K562 (cell line): Measurements from ENCODE around the gene PIGL. TPM values are rescaled to one million over a fixed set of nuclear protein-coding genes. Genes with fewer than 3 reads are reported as not detected.

Source experiments
- ATAC-seq: fragments of 200-7000 bp; cut with Tn5 transposase; 3 replicates; pipeline ENCODE4 v1.9.1; 2020; ENCODE audit warnings: moderate library complexity
- BruUV-seq: library from RNA; stranded (reverse); fragments of 400-500 nt; replicated peaks from 2 replicates; lab custom pipeline; 2021; lab: Mats Ljungman, UMichigan
- CTCF ChIA-PET: fragments of 300-600 bp; formaldehyde crosslinking; extraction: SDS; loops from one replicate; lab custom pipeline; 2021; ENCODE audit warnings: low intra/inter-chr PET ratio; lab: Yijun Ruan, JAX
- POLR2A ChIA-PET: fragments of 300-600, 350-650 bp; sonication (Branson Sonifier 250); formaldehyde crosslinking; extraction: SDS; loops from one replicate; lab custom pipeline; 2021; ENCODE audit warnings: antibody characterized with exemption, inconsistent platforms; lab: Yijun Ruan, JAX
- DNase-seq, 4 experiments: peaks; one replicate each; pipeline versions ENCODE4 v3.0.0 to v3.0.0-alpha.2; 2011 to 2018; ENCODE audit warnings: low spot score in 3 of 4, mixed read lengths in 3 of 4; ENCODE audit errors: extremely low read depth in 1 of 4
- FAIRE-seq: peaks from 2 replicates; lab custom pipeline; 2011; peaks lifted over from hg19 to GRCh38; lab: Jason Lieb, UNC
- H2AFZ ChIP-seq: 2 replicates; pipeline ENCODE4 v1.6.0; 2011; ENCODE audit warnings: low read depth, low read length, control low read depth, inconsistent platforms
- H3K27ac ChIP-seq: fragments of 200-600 bp; 3 replicates; pipeline ENCODE4 v1.8.0; 2011; ENCODE audit warnings: low read depth, mild to moderate bottlenecking, control low read depth, inconsistent platforms, low read length, moderate library complexity, mixed read lengths; ENCODE audit errors: extremely low read depth
- H3K27me3 ChIP-seq, 2 experiments: fragments of 300-600 bp in 1 of 2; 2 replicates in 1 of 2; 3 replicates in 1 of 2; pipeline versions ENCODE4 v1.6.0 to v1.8.0; 2011; ENCODE audit warnings: inconsistent platforms in 2 of 2, low read length in 2 of 2, mild to moderate bottlenecking in 1 of 2, mixed read lengths in 1 of 2, moderate library complexity in 1 of 2; ENCODE audit not compliant: control insufficient read depth in 2 of 2, insufficient read depth in 2 of 2
- H3K36me3 ChIP-seq: fragments of 300-600 bp; 3 replicates; pipeline ENCODE4 v1.8.0; 2011; ENCODE audit warnings: mild to moderate bottlenecking, low read length, inconsistent platforms; ENCODE audit not compliant: control insufficient read depth, insufficient read depth
- H3K4me1 ChIP-seq, 2 experiments: fragments of 200-600 bp in 1 of 2; replicated peaks in 1 of 2; 2 replicates in 1 of 2; 3 replicates in 1 of 2; pipeline versions ENCODE4 v1.5.1 to v1.8.0; 2011; ENCODE audit warnings: inconsistent platforms in 2 of 2, low read length in 2 of 2, mild to moderate bottlenecking in 1 of 2, mixed read lengths in 1 of 2, moderate library complexity in 1 of 2; ENCODE audit not compliant: control insufficient read depth in 2 of 2, insufficient read depth in 2 of 2
- H3K4me2 ChIP-seq: 2 replicates; pipeline ENCODE4 v1.6.1; 2011; ENCODE audit warnings: low read length, control low read depth, inconsistent platforms, mixed read lengths; ENCODE audit not compliant: insufficient read depth
- H3K4me3 ChIP-seq: fragments of 200-600 bp; sonication (generic), shearing (Covaris generic); 2 replicates; pipeline ENCODE4 v1.5.1; 2016; ENCODE audit warnings: control low read depth, inconsistent platforms
- H3K79me2 ChIP-seq: fragments of 200-600 bp; 3 replicates; pipeline ENCODE4 v1.8.0; 2011; ENCODE audit warnings: low read length, inconsistent platforms; ENCODE audit not compliant: control insufficient read depth, insufficient read depth
- H3K9ac ChIP-seq, 2 experiments: 2 replicates each; pipeline versions ENCODE4 v1.6.0 to v1.6.1; 2011; ENCODE audit warnings: low read depth in 2 of 2, low read length in 2 of 2, control low read depth in 1 of 2, inconsistent platforms in 1 of 2, mild to moderate bottlenecking in 1 of 2, mixed read lengths in 1 of 2; ENCODE audit not compliant: insufficient read depth in 1 of 2
- H3K9me1 ChIP-seq: one replicate; pipeline ENCODE4 v1.6.0; 2011; ENCODE audit warnings: inconsistent platforms, mild to moderate bottlenecking, low read length, moderate library complexity; ENCODE audit not compliant: control insufficient read depth, insufficient read depth
- H3K9me3 ChIP-seq: replicated peaks from 2 replicates; pipeline ENCODE4 v1.5.1; 2011; ENCODE audit warnings: low read depth, low read length, inconsistent platforms; ENCODE audit not compliant: control insufficient read depth, insufficient read depth
- H4K20me1 ChIP-seq: replicated peaks from 2 replicates; pipeline ENCODE4 v1.6.1; 2011; ENCODE audit warnings: low read length, inconsistent platforms, mixed read lengths; ENCODE audit not compliant: control insufficient read depth, insufficient read depth
- CREM ChIP-seq: IDR thresholded peaks from 2 replicates; pipeline ENCODE4 v1.6.1; 2014; ENCODE audit warnings: antibody characterized with exemption, low read depth
- RAD21 ChIP-seq, 2 experiments: fragments of 250-450 bp in 1 of 2; fragments of 450-650 bp in 1 of 2; sonication (Bioruptor Pico) in 1 of 2; formaldehyde crosslinking in 1 of 2; IDR thresholded peaks in 1 of 2; conservative IDR thresholded peaks in 1 of 2; 2 replicates each; pipeline versions ENCODE4 v1.4.0 to v1.8.0; 2020 to 2022; ENCODE audit warnings: mild to moderate bottlenecking in 2 of 2, moderate library complexity in 1 of 2
- REST ChIP-seq, 2 experiments: fragments of 450-650 bp; formaldehyde crosslinking in 1 of 2; IDR thresholded peaks; 2 replicates each; pipeline versions ENCODE4 v1.4.0 to v1.6.1; 2014 to 2020; ENCODE audit warnings: mild to moderate bottlenecking in 2 of 2, borderline replicate concordance in 1 of 2, low read depth in 1 of 2
- SIN3B ChIP-seq: fragments of 450-650 bp; IDR thresholded peaks from 2 replicates; pipeline ENCODE4 v1.6.1; 2017; ENCODE audit warnings: low read depth, mild to moderate bottlenecking, moderate library complexity
- WGBS: fragments of 100-300 bp; shearing (Covaris generic); methylation state at CpG from one replicate; pipeline ENCODE4 v1.1.6; 2016; ENCODE audit warnings: low coverage, mixed read lengths; ENCODE audit not compliant: insufficient coverage; ENCODE audit errors: missing lambda C conversion rate; 5-methylcytosine and 5-hydroxymethylcytosine counted together
- in situ Hi-C: fragments of 300-500 bp; cut with MboI; formaldehyde crosslinking; loops from 4 replicates; pipeline ENCODE4 v1.15.0; 2018; ENCODE audit warnings: inconsistent platforms, mixed read lengths
- intact Hi-C: fragments of 100-400 bp; cut with micrococcal nuclease; formaldehyde crosslinking; loops from 2 replicates; pipeline ENCODE4 v1.14.2; 2022
- polyA plus RNA-seq, 8 experiments: library from polyadenylated mRNA; depleted of rRNA in 4 of 8; stranded (reverse) in 5 of 8; unstranded in 3 of 8; fragments of >200 nt; fragmentation: Nextera tagmentation in 2 of 8; fragmentation: Illumina TruSeq in 1 of 8; extraction: Ambion mirVana in 2 of 8; extraction: Trizol in 1 of 8; gene quantifications; 2 replicates each; pipeline versions ENCODE4 v1.2.1 to v1.2.3, GENCODE V29; 2011 to 2014; ENCODE audit warnings: inconsistent platforms in 1 of 8, missing spikeins in 1 of 8
- total RNA-seq, 7 experiments: library from RNA; depleted of rRNA in 6 of 7; stranded (reverse); fragments of >200 nt in 6 of 7; fragmentation: Illumina TruSeq in 2 of 7; extraction: Trizol in 2 of 7; gene quantifications; 2 replicates each; pipeline versions ENCODE4 v1.2.1 to v1.2.3, GENCODE V29; 2011 to 2021; ENCODE audit warnings: low replicate concordance in 1 of 7
- TF ChIP-seq, protein P1 (sequence below), 3 experiments: IDR thresholded peaks in 2 of 3; conservative IDR thresholded peaks in 1 of 3; 2 replicates each; pipeline ENCODE4 v1.5.1; 2011 to 2012; ENCODE audit warnings: low read length in 3 of 3, mild to moderate bottlenecking in 3 of 3, control low read depth in 2 of 3, improper control_type of control experiment in 1 of 3, inconsistent platforms in 1 of 3, low read depth in 1 of 3, mixed read lengths in 1 of 3, moderate library complexity in 1 of 3; ENCODE audit not compliant: insufficient read depth in 2 of 3

Gene PIGL
- total and polyA plus RNA-seq, 9 of the 15 experiments (the other 6 are each of a cell fraction or from before 2014, with no cell fraction given) = 19.9 to 55.3 (median 29.6) TPM

- in situ Hi-C loops = no loop called here
- no peaks in the 10 kb centered on the region for H3K9me1 ChIP-seq
- DNase-seq = peak in 1 of 4 experiments; percentile 54
- peak; percentile 78 for FAIRE-seq
- POLR2A ChIA-PET = interaction anchor here (0.6 to 2.9 kb wide), 4 partner anchors 15 to 152 kb away, joined by 3 to 9 read pairs (median 6); no protein-coding TSS in a partner anchor
- no peaks in the 10 kb centered on the region for H3K4me1 ChIP-seq
- 52% methylated on average over 3 of the region's 3 CpGs for WGBS
- peak; percentile 86 for ATAC-seq
- H3K79me2 ChIP-seq = no peaks in the 10 kb centered on the region
- H3K27ac ChIP-seq = no peak overlapping the region
- intact Hi-C loops = no loop called here
- peaks cover 5% of the 10 kb centered on the region; the same call in 2 of the 3 replicates for H3K36me3 ChIP-seq
- H3K9me3 ChIP-seq = no peaks in the 10 kb centered on the region
- H3K4me3 ChIP-seq = no peak overlapping the region
- no peaks in the 10 kb centered on the region for H4K20me1 ChIP-seq
- no TSS peak for BruUV-seq
- H3K9ac ChIP-seq = no peak overlapping the region
- TF ChIP-seq RAD21 (CRISPR knock-in tag; conservative IDR thresholded peaks at IDR 0.05 in 1 of 2, IDR thresholded peaks at IDR 0.05 in 1 of 2) (peak in 1 of 2 experiments; percentile 58; a peak in 3 of 4 replicates), SIN3B (no peak), REST (IDR thresholded peaks at IDR 0.05; ENCODE audit: borderline replicate concordance) (peak; percentile 23; the same call in 1 of the 2 replicates), REST (CRISPR knock-in tag; IDR thresholded peaks at IDR 0.05; ENCODE audit: low read depth) (no peak), CREM (0 out of 2 replicates have a peak, but pooled peaks have one; percentile 10)
- TF ChIP-seq, protein P1, sequence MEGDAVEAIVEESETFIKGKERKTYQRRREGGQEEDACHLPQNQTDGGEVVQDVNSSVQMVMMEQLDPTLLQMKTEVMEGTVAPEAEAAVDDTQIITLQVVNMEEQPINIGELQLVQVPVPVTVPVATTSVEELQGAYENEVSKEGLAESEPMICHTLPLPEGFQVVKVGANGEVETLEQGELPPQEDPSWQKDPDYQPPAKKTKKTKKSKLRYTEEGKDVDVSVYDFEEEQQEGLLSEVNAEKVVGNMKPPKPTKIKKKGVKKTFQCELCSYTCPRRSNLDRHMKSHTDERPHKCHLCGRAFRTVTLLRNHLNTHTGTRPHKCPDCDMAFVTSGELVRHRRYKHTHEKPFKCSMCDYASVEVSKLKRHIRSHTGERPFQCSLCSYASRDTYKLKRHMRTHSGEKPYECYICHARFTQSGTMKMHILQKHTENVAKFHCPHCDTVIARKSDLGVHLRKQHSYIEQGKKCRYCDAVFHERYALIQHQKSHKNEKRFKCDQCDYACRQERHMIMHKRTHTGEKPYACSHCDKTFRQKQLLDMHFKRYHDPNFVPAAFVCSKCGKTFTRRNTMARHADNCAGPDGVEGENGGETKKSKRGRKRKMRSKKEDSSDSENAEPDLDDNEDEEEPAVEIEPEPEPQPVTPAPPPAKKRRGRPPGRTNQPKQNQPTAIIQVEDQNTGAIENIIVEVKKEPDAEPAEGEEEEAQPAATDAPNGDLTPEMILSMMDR (IDR thresholded peaks at IDR 0.05 in 2 of 3, conservative IDR thresholded peaks at IDR 0.05 in 1 of 3; ENCODE audit: insufficient read depth in 2 of 3, low read depth in 1 of 3, low read length in 3 of 3) = peak; percentile 53 to 60 (median 54)
- no peak overlapping the region for H2AFZ ChIP-seq
- no peaks in the 10 kb centered on the region for H3K27me3 ChIP-seq
- H3K4me2 ChIP-seq = no peak overlapping the region
- CTCF ChIA-PET = no interaction called here
Measured at GRCh38 chr17:16304830-16305229, 87.8 kb downstream of the PIGL start.
